ENCODE data around the gene SLC7A10.

The SLC7A10 gene

DNA sequence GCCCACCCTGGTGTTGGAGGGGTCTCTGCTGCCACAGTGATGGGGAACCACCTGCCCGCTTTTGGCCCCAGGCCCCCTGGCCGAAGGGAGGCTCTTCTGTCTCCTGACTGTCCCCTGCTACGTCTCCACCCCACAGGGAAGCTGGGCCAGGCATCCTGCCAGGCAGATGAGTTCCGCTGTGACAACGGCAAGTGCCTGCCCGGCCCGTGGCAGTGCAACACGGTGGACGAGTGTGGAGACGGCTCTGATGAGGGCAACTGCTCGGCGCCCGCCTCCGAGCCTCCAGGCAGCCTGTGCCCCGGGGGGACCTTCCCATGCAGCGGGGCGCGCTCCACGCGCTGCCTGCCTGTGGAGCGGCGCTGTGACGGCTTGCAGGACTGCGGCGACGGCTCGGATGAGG lies 20.5 kb downstream of the SLC7A10 start:
- H3K4me3 ChIP-seq (ENCODE audit: low read length): no peak overlapping the region
- peaks cover 4% of the 10 kb centered on the region; the same call in 1 of the 2 replicates for H3K27me3 ChIP-seq (ENCODE audit: low read depth, low read length)
- no peak overlapping the region for H2AFZ ChIP-seq (ENCODE audit: low read depth, low read length)
- no peaks in the 10 kb centered on the region for H3K9me3 ChIP-seq (ENCODE audit: insufficient read depth, low read length)
- no peaks in the 10 kb centered on the region for H3K79me2 ChIP-seq (ENCODE audit: low read length)
- H4K20me1 ChIP-seq (ENCODE audit: insufficient read depth, low read length): no peaks in the 10 kb centered on the region
- TF ChIP-seq, protein P1, sequence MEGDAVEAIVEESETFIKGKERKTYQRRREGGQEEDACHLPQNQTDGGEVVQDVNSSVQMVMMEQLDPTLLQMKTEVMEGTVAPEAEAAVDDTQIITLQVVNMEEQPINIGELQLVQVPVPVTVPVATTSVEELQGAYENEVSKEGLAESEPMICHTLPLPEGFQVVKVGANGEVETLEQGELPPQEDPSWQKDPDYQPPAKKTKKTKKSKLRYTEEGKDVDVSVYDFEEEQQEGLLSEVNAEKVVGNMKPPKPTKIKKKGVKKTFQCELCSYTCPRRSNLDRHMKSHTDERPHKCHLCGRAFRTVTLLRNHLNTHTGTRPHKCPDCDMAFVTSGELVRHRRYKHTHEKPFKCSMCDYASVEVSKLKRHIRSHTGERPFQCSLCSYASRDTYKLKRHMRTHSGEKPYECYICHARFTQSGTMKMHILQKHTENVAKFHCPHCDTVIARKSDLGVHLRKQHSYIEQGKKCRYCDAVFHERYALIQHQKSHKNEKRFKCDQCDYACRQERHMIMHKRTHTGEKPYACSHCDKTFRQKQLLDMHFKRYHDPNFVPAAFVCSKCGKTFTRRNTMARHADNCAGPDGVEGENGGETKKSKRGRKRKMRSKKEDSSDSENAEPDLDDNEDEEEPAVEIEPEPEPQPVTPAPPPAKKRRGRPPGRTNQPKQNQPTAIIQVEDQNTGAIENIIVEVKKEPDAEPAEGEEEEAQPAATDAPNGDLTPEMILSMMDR (IDR thresholded peaks at IDR 0.05; ENCODE audit: low read depth, low read length): no peak
- no peak for TF ChIP-seq EZH2phosphoT487 (IDR thresholded peaks at IDR 0.05; ENCODE audit: low read depth)
- H3K4me2 ChIP-seq (ENCODE audit: low read length): no peak overlapping the region
- no peak overlapping the region for H3K9ac ChIP-seq (ENCODE audit: low read length)
- H3K4me1 ChIP-seq (ENCODE audit: low read length): no peaks in the 10 kb centered on the region
- H3K27ac ChIP-seq (ENCODE audit: low read length): no peak overlapping the region
- no peaks in the 10 kb centered on the region for H3K36me3 ChIP-seq (replicated peaks; ENCODE audit: low read depth, low read length)

- Histone ChIP-seq H4K20me1 (ENCODE audit: insufficient read depth, low read length) (no peaks in the 10 kb centered on the region), H2AFZ (ENCODE audit: low read depth, low read length) (no peak overlapping the region), H3K27ac (ENCODE audit: low read length) (no peak overlapping the region), H3K4me3 (ENCODE audit: low read length) (no peak overlapping the region), H3K9ac (ENCODE audit: low read length) (no peak overlapping the region), H3K79me2 (ENCODE audit: low read length) (no peaks in the 10 kb centered on the region), H3K36me3 (replicated peaks; ENCODE audit: low read depth, low read length) (no peaks in the 10 kb centered on the region), H3K4me2 (ENCODE audit: low read length) (no peak overlapping the region), H3K9me3 (ENCODE audit: insufficient read depth, low read length) (no peaks in the 10 kb centered on the region), H3K4me1 (ENCODE audit: low read length) (no peaks in the 10 kb centered on the region), H3K27me3 (ENCODE audit: low read depth, low read length) (peaks cover 4% of the 10 kb centered on the region; the same call in 1 of the 2 replicates)
- TF ChIP-seq, protein P1 (IDR thresholded peaks at IDR 0.05; ENCODE audit: low read depth, low read length): no peak
- TF ChIP-seq EZH2phosphoT487 (IDR thresholded peaks at IDR 0.05; ENCODE audit: low read depth): no peak
Observed at GRCh38 chr19:33204136-33204973, 21.3 kb downstream of the SLC7A10 start.

- no peak overlapping the region for H3K4me2 ChIP-seq (ENCODE audit: low read length)
- H3K4me3 ChIP-seq (ENCODE audit: low read length): no peak overlapping the region
- peaks cover 4% of the 10 kb centered on the region; the same call in 1 of the 2 replicates for H3K27me3 ChIP-seq (ENCODE audit: low read depth, low read length)
- H3K27ac ChIP-seq (ENCODE audit: low read length): no peak overlapping the region
- no peaks in the 10 kb centered on the region for H3K4me1 ChIP-seq (ENCODE audit: low read length)
- no peak overlapping the region for H3K9ac ChIP-seq (ENCODE audit: low read length)
- no peaks in the 10 kb centered on the region for H3K79me2 ChIP-seq (ENCODE audit: low read length)
- H2AFZ ChIP-seq (ENCODE audit: low read depth, low read length): no peak overlapping the region
- H4K20me1 ChIP-seq (ENCODE audit: insufficient read depth, low read length): no peaks in the 10 kb centered on the region
- no peaks in the 10 kb centered on the region for H3K36me3 ChIP-seq (replicated peaks; ENCODE audit: low read depth, low read length)
- TF ChIP-seq, protein P1 (IDR thresholded peaks at IDR 0.05; ENCODE audit: low read depth, low read length): no peak
- no peak for TF ChIP-seq EZH2phosphoT487 (IDR thresholded peaks at IDR 0.05; ENCODE audit: low read depth)
- no peaks in the 10 kb centered on the region for H3K9me3 ChIP-seq (ENCODE audit: insufficient read depth, low read length)
Observed at GRCh38 chr19:33203529-33203928, 22.1 kb downstream of the SLC7A10 start.

GRCh38 chr19:33202546-33203507 lies 22.8 kb downstream of the SLC7A10 start:
- Histone ChIP-seq H3K4me2 (ENCODE audit: low read length) (no peak overlapping the region), H3K9ac (ENCODE audit: low read length) (no peak overlapping the region), H3K27me3 (ENCODE audit: low read depth, low read length) (peaks cover 4% of the 10 kb centered on the region; the same call in 1 of the 2 replicates), H2AFZ (ENCODE audit: low read depth, low read length) (no peak overlapping the region), H3K79me2 (ENCODE audit: low read length) (no peaks in the 10 kb centered on the region), H3K36me3 (replicated peaks; ENCODE audit: low read depth, low read length) (no peaks in the 10 kb centered on the region), H3K27ac (ENCODE audit: low read length) (no peak overlapping the region), H4K20me1 (ENCODE audit: insufficient read depth, low read length) (no peaks in the 10 kb centered on the region), H3K4me1 (ENCODE audit: low read length) (no peaks in the 10 kb centered on the region), H3K4me3 (ENCODE audit: low read length) (no peak overlapping the region), H3K9me3 (ENCODE audit: insufficient read depth, low read length) (no peaks in the 10 kb centered on the region)
- TF ChIP-seq EZH2phosphoT487 (IDR thresholded peaks at IDR 0.05; ENCODE audit: low read depth): no peak
- TF ChIP-seq, protein P1 (IDR thresholded peaks at IDR 0.05; ENCODE audit: low read depth, low read length): no peak

Measured in OCI-LY3 (cell line).